OCI-LY1 (cell line): ENCODE results near the gene BORCS6.
"Not testable (repeated sequence)": the region's sequence is repeated elsewhere in the genome, so short reads cannot be mapped to it uniquely, and the experiment has no call there.

Experiments
- H2AFZ ChIP-seq: fragments of 200-600 bp; sonication (generic), shearing (Covaris generic); 2 replicates; pipeline ENCODE4 v1.6.0; 2014; ENCODE audit warnings: antibody characterized with exemption, mild to moderate bottlenecking, low read length
- H3F3A ChIP-seq: fragments of 200-600 bp; sonication (generic), shearing (Covaris generic); 2 replicates; pipeline ENCODE4 v1.6.0; 2014; ENCODE audit warnings: mild to moderate bottlenecking, antibody characterized with exemption, low read length, moderate library complexity; ENCODE audit not compliant: insufficient read depth
- H3K27ac ChIP-seq: fragments of 200-600 bp; sonication (generic); 2 replicates; pipeline ENCODE4 v1.5.1; 2014; ENCODE audit warnings: low read length, mixed run types, mild to moderate bottlenecking, low read depth; ENCODE audit not compliant: poor library complexity, severe bottlenecking
- H3K27me3 ChIP-seq: fragments of 200-600 bp; sonication (generic); 2 replicates; pipeline ENCODE4 v1.6.0; 2014; ENCODE audit warnings: antibody characterized with exemption, mild to moderate bottlenecking, low read length, moderate library complexity; ENCODE audit not compliant: insufficient read depth
- H3K36me3 ChIP-seq: fragments of 200-600 bp; sonication (generic); 2 replicates; pipeline ENCODE4 v1.6.1; 2014; ENCODE audit warnings: mild to moderate bottlenecking, antibody characterized with exemption, low read length, moderate library complexity, mixed read lengths; ENCODE audit not compliant: insufficient read depth
- H3K4me1 ChIP-seq: fragments of 200-600 bp; sonication (generic); 2 replicates; pipeline ENCODE4 v1.5.1; 2014; ENCODE audit warnings: mild to moderate bottlenecking, low read length, moderate library complexity; ENCODE audit not compliant: insufficient read depth, severe bottlenecking
- H3K4me2 ChIP-seq: fragments of 200-600 bp; sonication (generic), shearing (Covaris generic); 2 replicates; pipeline ENCODE4 v1.6.1; 2014; ENCODE audit warnings: low read length
- H3K4me3 ChIP-seq: fragments of 200-600 bp; sonication (generic); 2 replicates; pipeline ENCODE4 v1.5.1; 2014; ENCODE audit warnings: low read length, low read depth, mild to moderate bottlenecking, mixed read lengths; ENCODE audit not compliant: poor library complexity, severe bottlenecking
- H3K79me2 ChIP-seq: fragments of 200-600 bp; shearing (Covaris generic); 2 replicates; pipeline ENCODE4 v1.6.1; 2016; ENCODE audit warnings: mixed run types, low read length, mixed read lengths; ENCODE audit not compliant: insufficient read depth
- H3K9ac ChIP-seq: fragments of 200-600 bp; sonication (generic), shearing (Covaris generic); 2 replicates; pipeline ENCODE4 v1.6.1; 2014; ENCODE audit warnings: mild to moderate bottlenecking, low read length, mixed read lengths
- H3K9me2 ChIP-seq: fragments of 200-600 bp; sonication (generic), shearing (Covaris generic); 2 replicates; pipeline ENCODE4 v1.6.1; 2014; ENCODE audit warnings: low read depth, mild to moderate bottlenecking, low read length, mixed read lengths
- H3K9me3 ChIP-seq: fragments of 200-600 bp; shearing (Covaris generic); 2 replicates; pipeline ENCODE4 v1.6.1; 2014; ENCODE audit warnings: low read length, mixed read lengths
- H4K20me1 ChIP-seq: fragments of 200-600 bp; sonication (generic), shearing (Covaris generic); 2 replicates; pipeline ENCODE4 v1.6.0; 2016; ENCODE audit warnings: mild to moderate bottlenecking, low read length; ENCODE audit not compliant: insufficient read depth
- CTCF ChIP-seq: fragments of 200-600 bp; sonication (generic), shearing (Covaris generic); IDR thresholded peaks from 2 replicates; pipeline ENCODE4 v1.5.1; 2017; ENCODE audit warnings: mild to moderate bottlenecking, antibody characterized with exemption, low read length, moderate library complexity, mixed read lengths
- EZH2 ChIP-seq: fragments of 200-600 bp; sonication (generic), shearing (Covaris generic); IDR thresholded peaks from 2 replicates; pipeline ENCODE4 v1.8.0; 2017; ENCODE audit warnings: borderline replicate concordance, mixed run types, mild to moderate bottlenecking, antibody characterized with exemption, low read length, moderate library complexity, mixed read lengths

The BORCS6 gene

GRCh38 chr17:8220783-8221662 lies 31.0 kb upstream of the BORCS6 start:
- H3K4me1 ChIP-seq: peaks cover 8% of the 10 kb centered on the region
- H3K9me2 ChIP-seq: no peaks in the 10 kb centered on the region
- peak overlapping the region; percentile 85 for H3K4me3 ChIP-seq
- H3K27me3 ChIP-seq: no peaks in the 10 kb centered on the region
- TF ChIP-seq EZH2 (no peak), CTCF (peak; percentile 10; the same call in 1 of the 2 replicates)
- no peaks in the 10 kb centered on the region for H4K20me1 ChIP-seq
- no peaks in the 10 kb centered on the region; the same call in 1 of the 2 replicates for H3F3A ChIP-seq
- H3K9ac ChIP-seq: peak overlapping the region; percentile 97
- H2AFZ ChIP-seq: peak overlapping the region; percentile 76; the same call in 1 of the 2 replicates
- H3K9me3 ChIP-seq: no peaks in the 10 kb centered on the region
- H3K27ac ChIP-seq: peak overlapping the region; percentile 97
- no peaks in the 10 kb centered on the region for H3K36me3 ChIP-seq
- H3K4me2 ChIP-seq: peak overlapping the region; percentile 81
- no peaks in the 10 kb centered on the region for H3K79me2 ChIP-seq

GRCh38 chr17:8214000-8214399 lies 24.0 kb upstream of the BORCS6 start:
- not testable (repeated sequence) for H3K9me3 ChIP-seq, H3K27ac ChIP-seq, H3K36me3 ChIP-seq, H3F3A ChIP-seq, H3K4me3 ChIP-seq, H4K20me1 ChIP-seq, H3K9ac ChIP-seq, H3K27me3 ChIP-seq, H3K4me2 ChIP-seq, H2AFZ ChIP-seq, H3K9me2 ChIP-seq
- H3K4me1 ChIP-seq: peaks cover 16% of the 10 kb centered on the region
- peaks cover 11% of the 10 kb centered on the region for H3K79me2 ChIP-seq

- H3K9me3 ChIP-seq: no peaks in the 10 kb centered on the region
- peaks cover 25% of the 10 kb centered on the region for H3K4me1 ChIP-seq
- no peak overlapping the region for H3K27ac ChIP-seq
- no peaks in the 10 kb centered on the region for H3K27me3 ChIP-seq
- no peak overlapping the region for H3K4me3 ChIP-seq
- H3K4me2 ChIP-seq: no peak overlapping the region
- no peaks in the 10 kb centered on the region for H3K9me2 ChIP-seq
- TF ChIP-seq EZH2: no peak
- peaks cover 4% of the 10 kb centered on the region for H3K36me3 ChIP-seq
- H3K79me2 ChIP-seq: peaks cover 17% of the 10 kb centered on the region
- no peaks in the 10 kb centered on the region for H4K20me1 ChIP-seq
- H3K9ac ChIP-seq: no peak overlapping the region
- no peaks in the 10 kb centered on the region; the same call in 1 of the 2 replicates for H3F3A ChIP-seq
- no peak overlapping the region for H2AFZ ChIP-seq
Observed at GRCh38 chr17:8212312-8213180, 22.6 kb upstream of the BORCS6 start.
